ENCODE data around the gene STX5.
A peak's percentile ranks its signal among the peaks of the same experiment; 100 is the strongest.
"Not testable (repeated sequence)": the region's sequence is repeated elsewhere in the genome, so short reads cannot be mapped to it uniquely, and the experiment has no call there.

The STX5 gene

GRCh38 chr11:62828130-62828529 is 3.7 kb downstream of the STX5 start:
- not testable (repeated sequence) for DNase-seq

GRCh38 chr11:62823677-62824076 is 8.2 kb downstream of the STX5 start:
- DNase-seq: no peak

GRCh38 chr11:62817129-62817528 is 14.7 kb downstream of the STX5 start:
- no peak for DNase-seq

GRCh38 chr11:62816557-62816956 is 15.3 kb downstream of the STX5 start:
- no peak for DNase-seq

GRCh38 chr11:62811659-62812058 is 20.2 kb downstream of the STX5 start:
- no peak for DNase-seq

- no peak for DNase-seq
Measured at GRCh38 chr11:62810748-62811147, 21.1 kb downstream of the STX5 start.

GRCh38 chr11:62806611-62807121 is 25.2 kb downstream of the STX5 start:
- DNase-seq: no peak

- DNase-seq: peak; percentile 68
Measured at GRCh38 chr11:62805961-62806441, 25.9 kb downstream of the STX5 start.

GRCh38 chr11:62805076-62805892 is 26.6 kb downstream of the STX5 start, which contains the start of gene NXF1:
TSS of gene NXF1 (minus strand) at chr11:62805440. CDS start at chr11:62805356, 84 bp downstream.
- DNase-seq: peak; percentile 98

GRCh38 chr11:62804310-62805075 is 27.4 kb downstream of the STX5 start:
- no peak for DNase-seq

- no peak for DNase-seq
Measured at GRCh38 chr11:62801071-62801470, 30.8 kb downstream of the STX5 start.

- DNase-seq: no peak
Measured at GRCh38 chr11:62799486-62799885, 32.4 kb downstream of the STX5 start.

GRCh38 chr11:62796281-62796680 is 35.6 kb downstream of the STX5 start:
- no peak for DNase-seq

GRCh38 chr11:62794201-62794775 is 37.6 kb downstream of the STX5 start:
- DNase-seq: no peak

- no peak for DNase-seq
Measured at GRCh38 chr11:62792202-62792575, 39.7 kb downstream of the STX5 start.

GRCh38 chr11:62791501-62792201 is 40.2 kb downstream of the STX5 start, which contains the start of gene TMEM223:
TSS of gene TMEM223 (minus strand) at chr11:62792006. CDS start at chr11:62791994, 12 bp downstream.
- peak; percentile 97 for DNase-seq

GRCh38 chr11:62789576-62789975 is 42.3 kb downstream of the STX5 start:
- DNase-seq: no peak

- DNase-seq: no peak
Measured at GRCh38 chr11:62788991-62789390, 42.9 kb downstream of the STX5 start.

GRCh38 chr11:62787005-62787759 is 44.7 kb downstream of the STX5 start, which contains the start of gene TMEM179B:
TSS of gene TMEM179B (plus strand) at chr11:62787402. CDS start at chr11:62787432, 30 bp downstream.
- peak; percentile 98 for DNase-seq

- DNase-seq: peak; percentile 95
Measured at GRCh38 chr11:62786318-62787004, 45.4 kb downstream of the STX5 start.

- no peak for DNase-seq
Measured at GRCh38 chr11:62782753-62783152, 49.1 kb downstream of the STX5 start.
